WTC11 (cell line): ENCODE measurements around the gene NCOA3.

ENCODE experiments used
- ATF2 ChIP-seq: sonication (generic); formaldehyde crosslinking; IDR thresholded peaks from 2 replicates; pipeline ENCODE4 v1.8.1; 2022; ENCODE audit warnings: low read depth, missing genetic modification reagents, borderline replicate concordance
- CTCF ChIP-seq: fragments of 200-600 bp; IDR thresholded peaks from 2 replicates; pipeline ENCODE4 v1.8.0; 2022; ENCODE audit warnings: antibody characterized with exemption
- ELF4 ChIP-seq: sonication (generic); formaldehyde crosslinking; IDR thresholded peaks from 2 replicates; pipeline ENCODE4 v1.8.1; 2022; ENCODE audit warnings: low read depth, mild to moderate bottlenecking, moderate library complexity, missing genetic modification reagents
- IRF1 ChIP-seq: sonication (generic); formaldehyde crosslinking; IDR thresholded peaks from 2 replicates; pipeline ENCODE4 v1.8.0; 2023; ENCODE audit warnings: missing genetic modification reagents
- JUN ChIP-seq: sonication (generic); formaldehyde crosslinking; IDR thresholded peaks from 2 replicates; pipeline ENCODE4 v1.8.0; 2023; ENCODE audit warnings: mild to moderate bottlenecking, missing genetic modification reagents
- OVOL2 ChIP-seq: fragments of 250-450 bp; sonication (Bioruptor Pico); IDR thresholded peaks from 2 replicates; pipeline ENCODE4 v1.9.0; 2021; ENCODE audit warnings: mild to moderate bottlenecking, borderline replicate concordance
- PRDM15 ChIP-seq: sonication (generic); formaldehyde crosslinking; IDR thresholded peaks from 2 replicates; pipeline ENCODE4 v1.8.0; 2022; ENCODE audit warnings: missing genetic modification reagents
- SP1 ChIP-seq: sonication (generic); formaldehyde crosslinking; conservative IDR thresholded peaks from 2 replicates; pipeline ENCODE4 v1.8.1; 2022; ENCODE audit warnings: missing genetic modification reagents
- TP53 ChIP-seq: sonication (generic); formaldehyde crosslinking; IDR thresholded peaks from 2 replicates; pipeline ENCODE4 v1.8.1; 2023; ENCODE audit warnings: mild to moderate bottlenecking, missing genetic modification reagents
- ZNF263 ChIP-seq: sonication (generic); formaldehyde crosslinking; IDR thresholded peaks from 2 replicates; pipeline ENCODE4 v1.8.1; 2022; ENCODE audit warnings: low read depth, mild to moderate bottlenecking, moderate library complexity, missing genetic modification reagents
- TF ChIP-seq, protein P1 (sequence below): sonication (generic); formaldehyde crosslinking; conservative IDR thresholded peaks from 2 replicates; pipeline ENCODE4 v1.8.1; 2023; ENCODE audit warnings: mild to moderate bottlenecking, low read depth, missing genetic modification reagents, moderate library complexity
- TF ChIP-seq, protein P2 (sequence below): sonication (generic); formaldehyde crosslinking; IDR thresholded peaks from 2 replicates; pipeline ENCODE4 v1.8.1; 2023; ENCODE audit warnings: mild to moderate bottlenecking, missing genetic modification reagents, moderate library complexity

DNA sequence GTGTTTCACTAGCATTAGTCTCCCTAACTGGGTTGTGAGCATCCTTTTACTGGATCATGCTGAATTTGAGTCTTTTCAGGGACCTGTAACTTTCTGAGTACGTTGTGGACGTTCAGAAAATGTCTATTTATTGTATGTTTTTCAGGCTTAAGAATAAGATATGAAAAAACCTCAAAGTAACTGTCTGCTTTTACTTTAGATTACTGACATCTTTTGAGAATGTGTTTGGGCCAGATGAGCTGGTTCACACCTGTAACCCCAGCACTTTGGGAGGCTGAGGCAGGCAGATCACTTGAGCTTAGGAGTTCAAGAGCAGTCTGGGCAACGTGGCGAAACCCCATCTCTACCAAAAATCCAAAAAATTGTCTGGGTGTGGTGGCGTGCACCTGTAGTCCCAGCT lies 32.7 kb downstream of the NCOA3 start:
- TF ChIP-seq CTCF, result no peak
- no peak for TF ChIP-seq ATF2 (CRISPR knock-in tag)
- TF ChIP-seq IRF1 (CRISPR knock-in tag), result no peak
- TF ChIP-seq OVOL2 (CRISPR knock-in tag), result no peak
- TF ChIP-seq, protein P1, sequence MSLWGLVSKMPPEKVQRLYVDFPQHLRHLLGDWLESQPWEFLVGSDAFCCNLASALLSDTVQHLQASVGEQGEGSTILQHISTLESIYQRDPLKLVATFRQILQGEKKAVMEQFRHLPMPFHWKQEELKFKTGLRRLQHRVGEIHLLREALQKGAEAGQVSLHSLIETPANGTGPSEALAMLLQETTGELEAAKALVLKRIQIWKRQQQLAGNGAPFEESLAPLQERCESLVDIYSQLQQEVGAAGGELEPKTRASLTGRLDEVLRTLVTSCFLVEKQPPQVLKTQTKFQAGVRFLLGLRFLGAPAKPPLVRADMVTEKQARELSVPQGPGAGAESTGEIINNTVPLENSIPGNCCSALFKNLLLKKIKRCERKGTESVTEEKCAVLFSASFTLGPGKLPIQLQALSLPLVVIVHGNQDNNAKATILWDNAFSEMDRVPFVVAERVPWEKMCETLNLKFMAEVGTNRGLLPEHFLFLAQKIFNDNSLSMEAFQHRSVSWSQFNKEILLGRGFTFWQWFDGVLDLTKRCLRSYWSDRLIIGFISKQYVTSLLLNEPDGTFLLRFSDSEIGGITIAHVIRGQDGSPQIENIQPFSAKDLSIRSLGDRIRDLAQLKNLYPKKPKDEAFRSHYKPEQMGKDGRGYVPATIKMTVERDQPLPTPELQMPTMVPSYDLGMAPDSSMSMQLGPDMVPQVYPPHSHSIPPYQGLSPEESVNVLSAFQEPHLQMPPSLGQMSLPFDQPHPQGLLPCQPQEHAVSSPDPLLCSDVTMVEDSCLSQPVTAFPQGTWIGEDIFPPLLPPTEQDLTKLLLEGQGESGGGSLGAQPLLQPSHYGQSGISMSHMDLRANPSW (CRISPR knock-in tag), result no peak
- TF ChIP-seq SP1 (CRISPR knock-in tag), result no peak
- no peak for TF ChIP-seq JUN
- no peak for TF ChIP-seq TP53 (CRISPR knock-in tag)
- TF ChIP-seq, protein P2, sequence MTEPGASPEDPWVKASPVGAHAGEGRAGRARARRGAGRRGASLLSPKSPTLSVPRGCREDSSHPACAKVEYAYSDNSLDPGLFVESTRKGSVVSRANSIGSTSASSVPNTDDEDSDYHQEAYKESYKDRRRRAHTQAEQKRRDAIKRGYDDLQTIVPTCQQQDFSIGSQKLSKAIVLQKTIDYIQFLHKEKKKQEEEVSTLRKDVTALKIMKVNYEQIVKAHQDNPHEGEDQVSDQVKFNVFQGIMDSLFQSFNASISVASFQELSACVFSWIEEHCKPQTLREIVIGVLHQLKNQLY (CRISPR knock-in tag), result no peak
- no peak for TF ChIP-seq PRDM15 (CRISPR knock-in tag)
- no peak for TF ChIP-seq ELF4 (CRISPR knock-in tag)
- no peak for TF ChIP-seq ZNF263
